H1 (cell line): ENCODE measurements around the gene KCTD11. TPM values are rescaled to one million over a fixed set of nuclear protein-coding genes. Genes with fewer than 3 reads are reported as not detected.

Experiments
- BCL11A ChIP-seq, 2 experiments: IDR thresholded peaks; one replicate each; pipeline ENCODE4 v1.6.1; 2011; ENCODE audit warnings: low read depth in 2 of 2, low read length in 2 of 2, mild to moderate bottlenecking in 2 of 2
- CBX5 ChIP-seq: fragments of 300-800, 300-1000 bp; sonication (generic); IDR thresholded peaks from 2 replicates; pipeline ENCODE4 v1.7.1; 2016; ENCODE audit warnings: antibody characterized with exemption, low read length, low read depth
- CHD2 ChIP-seq: IDR thresholded peaks from 2 replicates; pipeline ENCODE4 v1.6.1; 2012; ENCODE audit warnings: low read length, improper control_type of control experiment
- EZH2 ChIP-seq: fragments of 200-600 bp; sonication (generic); IDR thresholded peaks from 2 replicates; pipeline ENCODE4 v1.7.1; 2012; ENCODE audit warnings: low read depth, mild to moderate bottlenecking, moderate library complexity, low read length, inconsistent platforms; ENCODE audit not compliant: severe bottlenecking
- GABPA ChIP-seq: IDR thresholded peaks from 2 replicates; pipeline ENCODE4 v1.6.1; 2011; ENCODE audit warnings: mild to moderate bottlenecking, low read length, moderate library complexity, borderline replicate concordance; ENCODE audit not compliant: insufficient read depth
- HDAC6 ChIP-seq: IDR thresholded peaks from one replicate; pipeline ENCODE4 v1.7.1; 2012; ENCODE audit warnings: low read depth, mild to moderate bottlenecking, inconsistent platforms, low read length, moderate library complexity
- POLR2A ChIP-seq, 2 experiments: IDR thresholded peaks; 1 replicate in 1 of 2; 2 replicates in 1 of 2; pipeline ENCODE4 v1.6.1; 2011; ENCODE audit warnings: low read depth in 2 of 2, low read length in 2 of 2, mild to moderate bottlenecking in 2 of 2; ENCODE audit errors: control extremely low read depth in 1 of 2
- POU5F1 ChIP-seq: IDR thresholded peaks from 2 replicates; pipeline ENCODE4 v1.6.1; 2011; ENCODE audit warnings: low read depth, mild to moderate bottlenecking, low read length, moderate library complexity
- SP2 ChIP-seq: IDR thresholded peaks from 2 replicates; pipeline ENCODE4 v1.6.1; 2012; ENCODE audit warnings: mild to moderate bottlenecking, low read length, inconsistent platforms
- ZNF274 ChIP-seq: IDR thresholded peaks from 2 replicates; pipeline ENCODE4 v1.7.0; 2012; ENCODE audit warnings: low read length, borderline replicate concordance; ENCODE audit errors: extremely low read depth
- polyA plus RNA-seq, 7 experiments: library from polyadenylated mRNA; depleted of rRNA in 3 of 7; stranded (reverse) in 5 of 7; unstranded in 2 of 7; fragments of >200 nt in 5 of 7; fragments of 200-250 nt in 2 of 7; gene quantifications; 1 replicate in 5 of 7; 2 replicates in 1 of 7; 4 replicates in 1 of 7; pipeline versions ENCODE4 v1.2.1 to v1.2.3, GENCODE V29; 2011 to 2013; ENCODE audit warnings: missing spikeins in 2 of 7, mixed read lengths in 2 of 7
- total RNA-seq: library from RNA; stranded (reverse); fragmentation: NEBNext Ultra II Directional; extraction: Animal tissue kit (Norgen Biotek cat#: 25700); gene quantifications from 2 replicates; pipeline ENCODE4 v1.2.1, GENCODE V29; 2021
- TF ChIP-seq, protein P1 (sequence below), 3 experiments: IDR thresholded peaks; 1 replicate in 2 of 3; 2 replicates in 1 of 3; pipeline versions ENCODE4 v1.5.1 to v1.6.1; 2011; ENCODE audit warnings: low read length in 3 of 3, mild to moderate bottlenecking in 3 of 3, inconsistent platforms in 2 of 3, low read depth in 1 of 3, moderate library complexity in 1 of 3; ENCODE audit not compliant: insufficient read depth in 1 of 3; ENCODE audit errors: control extremely low read depth in 1 of 3

Gene KCTD11
- total and polyA plus RNA-seq, 2 of the 8 experiments (the other 6 are each of a cell fraction or from before 2014, with no cell fraction given) = 8.6 to 9.2 TPM

DNA sequence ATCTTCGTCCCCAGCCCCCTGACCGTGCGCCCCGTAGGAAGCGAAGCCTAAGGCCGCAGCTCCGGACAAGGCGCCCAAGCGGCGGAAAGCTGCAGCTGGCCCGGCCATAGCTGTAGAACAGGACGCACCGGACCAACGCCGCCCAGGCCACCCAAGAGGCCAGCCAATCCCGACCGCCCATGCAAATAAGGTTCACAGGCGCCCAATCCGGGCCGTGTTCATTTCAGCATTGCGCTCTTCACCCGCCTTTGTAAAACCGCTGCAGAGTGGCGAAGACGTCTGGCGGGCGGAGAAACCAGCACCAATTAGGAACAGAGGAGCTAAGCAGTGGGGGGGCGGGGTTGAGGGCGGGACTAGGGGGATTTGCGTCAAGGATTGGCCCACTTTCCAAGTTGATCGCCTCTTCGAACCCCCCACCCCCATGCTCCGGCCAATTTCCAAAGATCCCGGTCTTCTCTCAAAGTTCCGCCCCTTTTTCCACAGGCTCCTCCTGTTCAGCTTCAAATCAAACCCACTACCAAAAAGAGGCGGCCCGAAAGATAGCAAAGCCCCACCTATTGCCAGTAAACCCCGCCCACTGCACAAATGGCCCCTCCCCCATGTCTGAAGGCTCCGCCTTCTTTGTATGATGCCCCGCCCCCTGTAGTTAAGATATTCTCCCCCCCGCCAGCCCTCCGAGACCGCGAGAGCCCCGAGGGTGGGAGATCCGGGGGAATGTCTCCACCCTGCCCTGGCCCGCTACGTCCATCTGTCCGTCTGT lies 52.2 kb downstream of the KCTD11 start, which contains the start of gene TMEM256 (continued):
- TF ChIP-seq, protein P1, sequence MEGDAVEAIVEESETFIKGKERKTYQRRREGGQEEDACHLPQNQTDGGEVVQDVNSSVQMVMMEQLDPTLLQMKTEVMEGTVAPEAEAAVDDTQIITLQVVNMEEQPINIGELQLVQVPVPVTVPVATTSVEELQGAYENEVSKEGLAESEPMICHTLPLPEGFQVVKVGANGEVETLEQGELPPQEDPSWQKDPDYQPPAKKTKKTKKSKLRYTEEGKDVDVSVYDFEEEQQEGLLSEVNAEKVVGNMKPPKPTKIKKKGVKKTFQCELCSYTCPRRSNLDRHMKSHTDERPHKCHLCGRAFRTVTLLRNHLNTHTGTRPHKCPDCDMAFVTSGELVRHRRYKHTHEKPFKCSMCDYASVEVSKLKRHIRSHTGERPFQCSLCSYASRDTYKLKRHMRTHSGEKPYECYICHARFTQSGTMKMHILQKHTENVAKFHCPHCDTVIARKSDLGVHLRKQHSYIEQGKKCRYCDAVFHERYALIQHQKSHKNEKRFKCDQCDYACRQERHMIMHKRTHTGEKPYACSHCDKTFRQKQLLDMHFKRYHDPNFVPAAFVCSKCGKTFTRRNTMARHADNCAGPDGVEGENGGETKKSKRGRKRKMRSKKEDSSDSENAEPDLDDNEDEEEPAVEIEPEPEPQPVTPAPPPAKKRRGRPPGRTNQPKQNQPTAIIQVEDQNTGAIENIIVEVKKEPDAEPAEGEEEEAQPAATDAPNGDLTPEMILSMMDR (IDR thresholded peaks at IDR 0.05; ENCODE audit: control extremely low read depth in 1 of 3, insufficient read depth in 1 of 3, low read depth in 1 of 3, low read length in 3 of 3) = no peak
- TF ChIP-seq HDAC6 = no peak
- TF ChIP-seq POU5F1 = no peak
- TF ChIP-seq SP2 = peak; percentile 27; the same call in 1 of the 2 replicates
- TF ChIP-seq EZH2 = no peak
- TF ChIP-seq CBX5 = no peak
- no peak for TF ChIP-seq ZNF274
- TF ChIP-seq CHD2 = peak; percentile 84
- no peak for TF ChIP-seq BCL11A (IDR thresholded peaks at IDR 0.05; ENCODE audit: low read depth in 2 of 2, low read length in 2 of 2)
- TF ChIP-seq POLR2A (IDR thresholded peaks at IDR 0.05; ENCODE audit: control extremely low read depth in 1 of 2, low read depth in 2 of 2, low read length in 2 of 2) = peak in 1 of 2 experiments; percentile 74; a peak in 2 of 3 replicates
- TF ChIP-seq GABPA = no peak
